OCI-LY3 (cell line): ENCODE data around the gene ZBTB24.

ENCODE experiments used
- H2AFZ ChIP-seq: fragments of 200-600, 300-600 bp; shearing (Covaris generic); 2 replicates; pipeline ENCODE4 v1.6.0; 2014; ENCODE audit warnings: antibody characterized with exemption, low read depth, low read length
- H3K27ac ChIP-seq: fragments of 200-600, 300-600 bp; sonication (generic); 2 replicates; pipeline ENCODE4 v1.5.1; 2014; ENCODE audit warnings: mild to moderate bottlenecking, low read length, moderate library complexity, mixed read lengths
- H3K27me3 ChIP-seq: fragments of 200-600, 300-600 bp; sonication (generic); 2 replicates; pipeline ENCODE4 v1.6.1; 2014; ENCODE audit warnings: low read depth, low read length, mixed read lengths
- H3K36me3 ChIP-seq: fragments of 200-600, 300-600 bp; sonication (generic); replicated peaks from 2 replicates; pipeline ENCODE3; 2014; ENCODE audit warnings: low read depth, low read length, mixed read lengths
- H3K4me1 ChIP-seq: fragments of 300-600, 200-600 bp; sonication (generic); 2 replicates; pipeline ENCODE4 v1.6.1; 2014; ENCODE audit warnings: low read length, mixed read lengths
- H3K4me2 ChIP-seq: fragments of 200-600, 300-600 bp; sonication (generic); 2 replicates; pipeline ENCODE4 v1.6.1; 2014; ENCODE audit warnings: low read length, mixed read lengths
- H3K4me3 ChIP-seq: fragments of 300-600, 200-600 bp; sonication (generic); 2 replicates; pipeline ENCODE4 v1.5.1; 2014; ENCODE audit warnings: antibody characterized with exemption, mild to moderate bottlenecking, low read length, moderate library complexity
- H3K79me2 ChIP-seq: fragments of 300-600, 200-600 bp; shearing (Covaris generic); 2 replicates; pipeline ENCODE4 v1.6.1; 2014; ENCODE audit warnings: mild to moderate bottlenecking, low read length, mixed read lengths
- H3K9ac ChIP-seq: fragments of 300-600, 200-600 bp; shearing (Covaris generic); 2 replicates; pipeline ENCODE4 v1.6.0; 2014; ENCODE audit warnings: mild to moderate bottlenecking, low read length, moderate library complexity
- H3K9me3 ChIP-seq: fragments of 200-600, 300-600 bp; shearing (Covaris generic); 2 replicates; pipeline ENCODE4 v1.6.1; 2014; ENCODE audit warnings: low read length, mixed read lengths; ENCODE audit not compliant: insufficient read depth
- H4K20me1 ChIP-seq: fragments of 200-600, 300-600 bp; sonication (generic); 2 replicates; pipeline ENCODE4 v1.6.1; 2016; ENCODE audit warnings: low read length, mixed read lengths; ENCODE audit not compliant: insufficient read depth
- EZH2phosphoT487 ChIP-seq: fragments of 200-600 bp; shearing (Covaris generic); IDR thresholded peaks from 2 replicates; pipeline ENCODE4 v1.6.1; 2018; ENCODE audit warnings: antibody characterized with exemption, mixed run types, low read depth
- TF ChIP-seq, protein P1 (sequence below): fragments of 200-600, 300-600 bp; sonication (generic); IDR thresholded peaks from 2 replicates; pipeline ENCODE4 v1.5.1; 2014; ENCODE audit warnings: antibody characterized with exemption, low read length, low read depth

The ZBTB24 gene

DNA sequence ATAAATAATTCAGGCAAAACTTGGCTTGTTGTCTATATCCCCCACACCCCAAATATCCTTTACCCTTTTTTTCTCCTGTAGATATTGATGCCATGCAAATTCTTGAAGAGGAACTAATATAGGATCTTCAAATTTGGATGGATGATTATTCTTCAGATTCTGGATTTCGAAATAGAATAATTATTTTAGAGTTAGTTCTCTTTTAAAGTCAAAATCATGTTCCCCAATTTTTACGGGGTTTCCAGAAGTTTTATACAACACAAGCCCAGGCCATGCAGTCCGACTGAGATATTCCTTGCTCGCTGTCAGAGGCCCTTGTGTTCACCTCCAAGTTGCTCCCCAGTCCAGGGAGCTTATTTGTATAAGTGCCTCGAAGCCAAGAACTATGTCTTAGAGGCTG, 47.0 kb downstream of the ZBTB24 start:
- H3K9ac ChIP-seq, result no peak overlapping the region
- H3K79me2 ChIP-seq, result no peaks in the 10 kb centered on the region; the same call in 1 of the 2 replicates
- H3K9me3 ChIP-seq, result no peaks in the 10 kb centered on the region
- no peak overlapping the region for H3K4me2 ChIP-seq
- H3K27me3 ChIP-seq, result no peaks in the 10 kb centered on the region
- no peak overlapping the region for H3K4me3 ChIP-seq
- peaks cover 13% of the 10 kb centered on the region for H3K4me1 ChIP-seq
- no peak overlapping the region for H2AFZ ChIP-seq
- no peak overlapping the region for H3K27ac ChIP-seq
- H3K36me3 ChIP-seq, result no peaks in the 10 kb centered on the region
- TF ChIP-seq, protein P1, sequence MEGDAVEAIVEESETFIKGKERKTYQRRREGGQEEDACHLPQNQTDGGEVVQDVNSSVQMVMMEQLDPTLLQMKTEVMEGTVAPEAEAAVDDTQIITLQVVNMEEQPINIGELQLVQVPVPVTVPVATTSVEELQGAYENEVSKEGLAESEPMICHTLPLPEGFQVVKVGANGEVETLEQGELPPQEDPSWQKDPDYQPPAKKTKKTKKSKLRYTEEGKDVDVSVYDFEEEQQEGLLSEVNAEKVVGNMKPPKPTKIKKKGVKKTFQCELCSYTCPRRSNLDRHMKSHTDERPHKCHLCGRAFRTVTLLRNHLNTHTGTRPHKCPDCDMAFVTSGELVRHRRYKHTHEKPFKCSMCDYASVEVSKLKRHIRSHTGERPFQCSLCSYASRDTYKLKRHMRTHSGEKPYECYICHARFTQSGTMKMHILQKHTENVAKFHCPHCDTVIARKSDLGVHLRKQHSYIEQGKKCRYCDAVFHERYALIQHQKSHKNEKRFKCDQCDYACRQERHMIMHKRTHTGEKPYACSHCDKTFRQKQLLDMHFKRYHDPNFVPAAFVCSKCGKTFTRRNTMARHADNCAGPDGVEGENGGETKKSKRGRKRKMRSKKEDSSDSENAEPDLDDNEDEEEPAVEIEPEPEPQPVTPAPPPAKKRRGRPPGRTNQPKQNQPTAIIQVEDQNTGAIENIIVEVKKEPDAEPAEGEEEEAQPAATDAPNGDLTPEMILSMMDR, result no peak
- TF ChIP-seq EZH2phosphoT487, result no peak
- no peaks in the 10 kb centered on the region for H4K20me1 ChIP-seq

DNA sequence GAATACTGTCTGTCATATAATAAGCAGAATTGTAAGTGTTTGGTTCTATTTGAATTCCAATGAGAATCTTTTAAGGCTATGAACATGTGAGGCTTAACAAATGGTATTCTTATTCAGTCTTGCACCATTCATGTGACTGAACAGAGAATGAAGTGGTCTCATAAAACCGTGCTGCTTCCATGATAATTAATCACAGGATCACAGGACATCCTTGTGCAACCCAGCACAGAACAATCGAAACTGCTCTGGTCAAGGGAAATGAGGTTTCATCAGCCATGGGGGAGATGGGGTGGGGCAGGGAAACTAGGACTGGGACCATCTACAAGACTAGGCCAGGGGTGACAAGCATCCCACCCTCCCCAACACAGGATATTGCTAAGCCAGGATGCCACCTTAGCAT, 48.6 kb downstream of the ZBTB24 start:
- Histone ChIP-seq H2AFZ (no peak overlapping the region), H3K79me2 (no peaks in the 10 kb centered on the region), H3K27me3 (no peaks in the 10 kb centered on the region), H3K9me3 (no peaks in the 10 kb centered on the region), H3K36me3 (no peaks in the 10 kb centered on the region), H3K4me3 (no peak overlapping the region), H3K4me2 (no peak overlapping the region), H3K4me1 (peaks cover 7% of the 10 kb centered on the region), H3K9ac (no peak overlapping the region), H3K27ac (no peak overlapping the region), H4K20me1 (no peaks in the 10 kb centered on the region)
- TF ChIP-seq, protein P1, result no peak
- TF ChIP-seq EZH2phosphoT487, result no peak

DNA sequence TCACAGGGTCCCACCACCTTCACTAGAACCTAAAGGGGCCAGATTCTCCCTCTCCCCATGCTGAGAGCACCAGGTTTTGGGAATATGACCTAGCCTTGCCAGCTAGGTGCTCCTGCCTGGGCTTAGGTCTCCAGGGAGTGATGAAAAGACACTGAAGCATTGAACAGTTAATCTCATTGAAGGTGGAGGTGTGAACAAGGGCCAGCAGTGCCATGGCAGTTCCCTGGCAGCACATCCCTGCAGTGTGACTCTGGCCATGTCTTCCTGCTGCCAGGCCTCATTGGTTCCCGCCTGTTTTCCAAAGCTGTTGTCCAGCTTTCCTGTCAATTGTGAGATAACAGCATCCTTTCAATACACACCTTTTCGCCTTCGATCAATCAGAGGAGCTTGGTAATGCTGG, 53.5 kb downstream of the ZBTB24 start:
- Histone ChIP-seq H3K9ac (no peak overlapping the region), H3K4me3 (no peak overlapping the region), H2AFZ (no peak overlapping the region), H3K4me1 (peaks cover 7% of the 10 kb centered on the region), H3K4me2 (no peak overlapping the region), H3K27ac (no peak overlapping the region), H4K20me1 (no peaks in the 10 kb centered on the region), H3K36me3 (no peaks in the 10 kb centered on the region), H3K79me2 (no peaks in the 10 kb centered on the region), H3K9me3 (no peaks in the 10 kb centered on the region), H3K27me3 (no peaks in the 10 kb centered on the region)
- TF ChIP-seq, protein P1, result no peak
- TF ChIP-seq EZH2phosphoT487, result no peak

DNA sequence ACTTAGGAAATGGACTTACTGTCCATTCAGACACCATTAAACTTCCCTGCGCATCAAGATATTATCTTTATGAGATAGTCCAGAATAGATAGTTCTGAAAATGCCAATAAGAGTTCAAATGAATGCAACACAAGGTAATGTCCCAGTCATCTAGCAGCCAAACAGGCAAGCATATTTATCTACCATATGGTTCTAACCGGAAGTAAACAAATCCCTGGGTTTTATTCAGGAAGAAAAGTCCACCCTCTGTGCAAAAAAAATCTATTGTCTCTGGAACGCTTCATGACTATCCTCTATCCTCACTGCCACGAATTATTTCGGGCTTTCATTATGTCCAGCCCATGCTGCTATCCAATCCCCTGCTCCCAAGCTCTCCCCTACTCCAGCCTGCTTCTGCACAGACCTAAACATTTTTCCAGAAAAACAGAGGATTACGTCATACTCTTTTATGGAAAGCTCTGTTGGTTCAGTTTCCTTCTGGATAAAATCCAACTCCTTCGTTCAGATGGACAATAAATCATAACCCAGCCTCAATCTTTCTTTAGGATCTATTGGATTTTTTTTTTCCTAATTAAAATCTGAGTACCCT, 54.0 kb downstream of the ZBTB24 start:
- no peak overlapping the region for H2AFZ ChIP-seq
- H3K4me1 ChIP-seq, result peaks cover 7% of the 10 kb centered on the region
- H4K20me1 ChIP-seq, result no peaks in the 10 kb centered on the region
- no peak overlapping the region for H3K27ac ChIP-seq
- TF ChIP-seq, protein P1, result no peak
- TF ChIP-seq EZH2phosphoT487, result no peak
- no peak overlapping the region for H3K4me2 ChIP-seq
- no peaks in the 10 kb centered on the region for H3K36me3 ChIP-seq
- H3K9ac ChIP-seq, result no peak overlapping the region
- H3K4me3 ChIP-seq, result no peak overlapping the region
- no peaks in the 10 kb centered on the region for H3K27me3 ChIP-seq
- no peaks in the 10 kb centered on the region for H3K79me2 ChIP-seq
- no peaks in the 10 kb centered on the region for H3K9me3 ChIP-seq
